Measurements from ENCODE around the gene CPA2.
"Not testable (repeated sequence)": the region's sequence is repeated elsewhere in the genome, so short reads cannot be mapped to it uniquely, and the experiment has no call there.

Gene CPA2

DNA sequence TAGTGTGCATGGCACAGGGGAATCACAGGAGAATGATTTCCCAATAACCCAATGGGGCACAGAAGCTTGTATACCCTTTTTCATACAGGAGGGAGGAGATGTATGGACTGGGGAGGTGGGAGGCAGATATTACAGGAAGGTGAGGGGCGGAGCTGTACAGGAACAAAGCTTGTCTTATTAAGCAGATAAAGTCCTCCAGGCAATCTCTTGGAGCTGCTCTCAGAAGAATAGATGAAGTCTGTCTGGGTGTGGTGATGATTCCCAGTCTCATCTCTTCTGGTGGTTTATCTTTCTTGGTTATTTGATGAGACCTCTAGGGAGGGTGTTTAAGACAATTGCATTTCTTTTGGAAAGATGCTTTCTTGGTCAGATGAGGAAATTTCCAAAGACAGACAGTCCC lies 52.9 kb downstream of the CPA2 start:
- no peak for DNase-seq

DNA sequence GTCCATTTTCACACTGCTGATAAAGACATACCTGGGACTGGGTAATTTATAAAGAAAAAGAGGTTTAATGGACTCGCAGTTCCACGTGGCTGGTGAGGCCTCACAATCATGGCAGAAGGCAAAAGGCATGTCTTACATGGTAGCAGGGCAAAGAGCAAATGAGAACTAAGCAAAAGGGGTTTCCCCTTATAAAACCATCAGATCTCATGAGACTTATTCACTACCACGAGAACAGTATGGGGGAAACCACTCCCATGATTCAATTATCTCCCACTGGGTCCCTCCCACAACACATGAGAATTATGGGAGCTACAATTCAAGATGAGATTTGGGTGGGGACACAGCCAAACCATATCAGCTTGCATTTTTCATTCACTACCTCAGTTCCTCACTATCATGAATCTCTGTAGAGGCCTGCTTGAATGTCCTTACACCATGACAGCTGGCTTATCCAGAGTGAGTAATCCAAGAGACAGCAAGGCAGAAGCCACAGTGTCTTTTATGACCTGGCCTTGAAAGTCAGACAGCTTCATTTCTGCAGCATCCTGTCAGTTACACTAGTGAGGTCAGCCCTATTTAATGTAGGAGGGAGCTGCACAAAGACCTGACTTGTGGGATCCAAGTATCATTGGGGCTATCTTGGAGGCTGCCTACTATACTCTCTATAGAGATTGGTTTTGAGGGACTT lies 55.0 kb downstream of the CPA2 start:
- DNase-seq = not testable (repeated sequence)

DNA sequence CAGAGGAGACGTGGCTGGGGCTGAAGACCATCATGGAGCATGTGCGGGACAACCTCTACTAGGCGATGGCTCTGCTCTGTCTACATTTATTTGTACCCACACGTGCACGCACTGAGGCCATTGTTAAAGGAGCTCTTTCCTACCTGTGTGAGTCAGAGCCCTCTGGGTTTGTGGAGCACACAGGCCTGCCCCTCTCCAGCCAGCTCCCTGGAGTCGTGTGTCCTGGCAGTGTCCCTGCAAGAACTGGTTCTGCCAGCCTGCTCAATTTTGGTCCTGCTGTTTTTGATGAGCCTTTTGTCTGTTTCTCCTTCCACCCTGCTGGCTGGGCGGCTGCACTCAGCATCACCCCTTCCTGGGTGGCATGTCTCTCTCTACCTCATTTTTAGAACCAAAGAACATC lies 56.0 kb downstream of the CPA2 start:
- DNase-seq = no peak

DNA sequence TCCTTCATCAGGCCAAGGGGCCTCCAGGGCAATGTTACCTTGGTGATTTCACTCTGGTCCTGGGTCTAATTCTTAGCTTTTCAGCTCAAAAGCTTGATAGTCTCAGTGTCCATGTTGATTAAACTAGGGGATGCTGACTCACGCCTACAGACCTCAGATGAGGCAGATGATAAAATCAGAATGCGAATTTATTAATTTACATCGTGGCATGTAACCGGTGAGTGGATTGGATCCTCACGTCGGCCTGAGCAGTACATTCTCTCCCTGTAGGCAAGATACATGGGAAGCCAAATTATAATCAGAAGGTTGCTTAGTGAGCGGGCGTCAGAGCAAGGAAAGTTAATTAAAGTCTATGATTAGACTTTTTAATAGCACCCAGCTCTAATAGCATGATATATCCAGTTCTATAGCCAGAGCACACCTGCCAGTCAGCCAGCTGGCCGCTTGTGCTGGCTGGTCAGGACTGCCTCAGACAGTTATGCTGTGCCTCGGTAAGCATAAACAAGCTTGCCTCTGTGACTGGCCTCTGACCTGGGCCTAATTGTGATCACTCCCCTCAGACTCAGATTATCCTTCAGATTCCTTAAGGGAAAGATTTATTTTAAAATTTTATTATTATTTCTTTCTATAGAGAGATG lies 57.8 kb downstream of the CPA2 start:
- DNase-seq = no peak

DNA sequence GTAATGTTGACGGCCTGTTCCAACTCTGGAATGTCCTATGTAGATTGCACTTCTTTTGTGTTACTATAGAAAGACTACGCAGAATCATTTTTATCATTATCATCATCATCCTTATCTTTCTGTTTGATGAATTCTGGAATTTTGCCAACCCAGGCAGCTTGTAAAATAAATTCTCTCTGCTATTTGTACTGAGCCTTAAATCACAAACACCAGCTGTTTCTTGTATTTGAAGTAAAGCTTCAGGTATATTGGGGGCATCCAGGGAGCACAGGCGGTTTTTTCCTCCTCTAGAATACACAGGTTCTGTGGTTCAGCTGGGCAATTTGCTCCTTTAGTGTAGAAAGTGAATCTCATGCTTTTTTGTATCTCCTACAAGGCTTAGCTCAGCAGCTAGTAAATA lies 63.0 kb downstream of the CPA2 start:
- DNase-seq = no peak

DNA sequence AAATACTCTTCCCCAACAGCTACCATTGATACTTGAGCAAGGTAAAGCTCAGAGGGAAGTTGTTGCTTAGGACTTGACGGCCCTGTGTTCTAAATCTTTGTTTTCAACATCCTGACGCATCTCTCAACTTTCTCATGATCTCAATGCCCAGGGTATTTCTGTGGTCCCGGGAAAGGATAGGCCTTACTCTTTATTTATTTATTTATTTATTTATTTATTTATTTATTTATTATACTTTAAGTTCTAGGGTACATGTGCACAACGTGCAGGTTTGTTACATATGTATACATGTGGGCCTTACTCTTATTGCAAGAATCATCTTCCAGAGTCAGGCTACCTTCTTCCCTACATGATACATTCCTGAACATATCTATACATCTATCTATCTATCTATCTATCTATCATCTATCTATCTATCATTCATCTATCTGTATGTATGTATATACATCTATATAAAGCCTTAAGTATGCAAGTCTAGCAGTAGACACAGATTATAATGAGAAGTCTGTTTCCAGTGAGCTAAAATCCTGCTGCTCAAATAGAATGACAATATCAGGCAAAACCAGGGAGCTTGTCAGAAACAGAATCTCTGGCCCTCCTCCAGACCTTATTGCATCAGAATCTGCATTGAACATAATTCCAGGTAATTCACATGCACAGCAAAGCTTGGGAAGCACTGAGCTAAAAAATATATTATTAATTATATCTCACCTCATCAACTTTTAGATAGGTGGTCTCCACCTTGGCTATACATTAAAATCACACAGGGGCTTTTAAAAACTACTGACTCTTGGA lies 65.8 kb downstream of the CPA2 start:
- DNase-seq = no peak

DNA sequence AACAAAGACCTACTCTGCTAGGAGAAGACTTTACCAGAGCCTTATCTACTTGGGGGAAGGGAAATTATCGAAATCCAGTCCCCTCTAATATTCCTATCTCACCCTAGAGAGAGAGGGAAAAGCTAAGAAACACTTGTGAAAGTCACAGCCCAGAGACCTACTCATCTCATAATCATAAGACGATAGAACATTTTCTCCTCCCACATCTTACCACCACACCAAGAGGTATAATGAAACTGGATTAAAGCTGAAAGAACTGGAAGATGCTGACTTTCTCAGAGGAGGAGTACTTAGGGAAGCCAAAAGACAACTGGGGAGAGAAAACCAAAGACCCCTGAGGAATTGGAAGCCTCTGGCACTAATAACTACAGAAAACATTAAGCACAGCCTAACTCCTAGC lies 67.2 kb downstream of the CPA2 start:
- DNase-seq = no peak

DNA sequence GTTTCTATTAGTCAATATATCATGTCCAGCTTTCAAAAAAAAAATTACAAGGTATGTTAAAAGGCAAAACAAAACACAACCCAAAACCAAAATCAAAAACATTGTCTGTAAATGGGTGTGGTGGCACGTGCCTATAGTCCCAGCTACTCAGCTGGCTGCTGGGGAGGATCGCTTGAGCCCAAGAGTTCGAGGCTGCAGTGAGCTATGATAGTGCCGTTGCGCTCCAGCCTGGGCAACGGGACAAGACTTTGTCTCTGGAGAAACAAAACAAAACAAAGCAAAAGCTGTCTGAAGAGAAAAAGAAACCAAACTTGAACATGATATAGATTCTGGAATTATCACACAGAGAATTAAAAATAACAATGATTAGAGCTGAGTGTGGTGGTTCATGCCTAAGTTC lies 67.6 kb downstream of the CPA2 start:
- DNase-seq = no peak

DNA sequence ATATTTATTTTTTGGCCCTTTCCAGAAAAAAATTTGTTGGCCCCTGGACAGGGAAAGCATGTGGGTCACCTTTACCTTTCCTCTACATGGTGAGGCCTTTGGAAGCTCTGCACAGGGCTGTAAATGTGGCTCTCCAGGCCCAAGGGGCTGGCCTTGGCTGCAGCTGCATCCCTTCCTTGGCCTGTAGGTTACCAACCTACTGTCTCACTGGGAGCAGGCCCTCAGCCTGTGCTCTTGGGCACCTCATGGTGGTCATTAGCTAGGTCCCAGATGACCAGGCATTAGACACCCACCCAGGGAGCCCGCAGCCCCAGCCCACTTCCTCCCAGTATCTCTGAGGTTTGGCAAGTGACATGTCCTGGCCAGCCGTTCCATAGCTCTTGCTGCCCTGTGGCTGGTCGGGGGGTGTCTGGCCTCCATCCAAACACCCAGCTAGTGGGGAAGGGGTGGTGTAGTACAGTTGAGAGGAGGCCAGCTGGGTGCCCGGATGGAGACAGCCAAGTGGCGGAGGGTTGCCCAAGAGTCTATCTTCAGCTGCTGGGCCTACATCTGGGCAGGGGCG lies 70.8 kb downstream of the CPA2 start:
- DNase-seq = no peak

DNA sequence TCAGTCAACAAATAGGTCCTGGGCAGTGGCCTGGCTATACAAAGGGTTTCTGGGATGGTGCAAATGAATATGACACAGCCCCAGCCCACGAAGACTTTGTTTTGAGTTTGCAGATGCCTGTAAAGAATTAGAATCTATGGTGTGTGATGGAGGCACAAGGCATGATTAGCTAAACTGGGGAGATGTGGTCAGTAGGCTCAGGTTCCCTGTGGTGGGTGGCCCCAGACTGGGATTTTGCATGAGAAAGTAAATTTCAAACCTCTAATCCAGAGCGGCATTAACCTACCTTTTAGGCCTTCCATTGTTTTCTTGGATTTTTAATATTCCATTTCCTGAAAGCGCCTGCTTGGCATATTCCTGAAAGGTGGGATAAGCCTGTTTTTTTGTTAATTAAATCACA lies 71.6 kb downstream of the CPA2 start:
- no peak for DNase-seq
